Esophagus squamous epithelium (tissue), 4 donors: Measurements from ENCODE around the gene ZCCHC17.

Source experiments
- POLR2A ChIP-seq, 4 donors: fragments of 450-650 bp; IDR thresholded peaks; one replicate each; pipeline ENCODE4 v1.6.1; 2017; ENCODE audit warnings: antibody characterized with exemption in 4 of 4, mild to moderate bottlenecking in 4 of 4, moderate library complexity in 3 of 4
- TF ChIP-seq, protein P1 (sequence below), 6 experiments: fragments of 450-650 bp in 4 of 6; fragments of 200-600 bp in 2 of 6; sonication (generic) in 2 of 6; IDR thresholded peaks; one replicate each; pipeline ENCODE4 v1.5.1; 2016 to 2019; ENCODE audit warnings: antibody characterized with exemption in 6 of 6, mild to moderate bottlenecking in 4 of 6, moderate library complexity in 4 of 6

DNA sequence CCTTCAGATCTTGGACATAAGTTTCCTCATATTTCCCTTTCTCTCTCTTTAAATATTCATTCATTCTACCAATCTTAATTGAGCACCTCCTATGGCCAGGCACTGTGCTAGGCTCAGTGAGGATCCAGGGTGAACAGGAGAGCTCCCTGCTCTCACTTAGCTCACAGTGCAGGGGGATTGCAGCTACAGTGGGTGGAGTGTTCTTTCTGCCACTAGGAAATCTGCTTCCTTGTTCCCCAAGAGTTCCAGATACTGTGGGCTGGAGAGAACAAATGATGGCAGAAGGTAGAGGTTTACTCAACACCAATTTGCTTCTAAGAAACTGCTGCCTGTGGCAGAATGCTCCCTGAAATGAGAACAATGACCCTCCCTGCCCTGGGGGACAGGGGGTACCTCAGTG lies 81.2 kb downstream of the ZCCHC17 start:
- TF ChIP-seq POLR2A (IDR thresholded peaks at IDR 0.05), result no peak
- TF ChIP-seq, protein P1, sequence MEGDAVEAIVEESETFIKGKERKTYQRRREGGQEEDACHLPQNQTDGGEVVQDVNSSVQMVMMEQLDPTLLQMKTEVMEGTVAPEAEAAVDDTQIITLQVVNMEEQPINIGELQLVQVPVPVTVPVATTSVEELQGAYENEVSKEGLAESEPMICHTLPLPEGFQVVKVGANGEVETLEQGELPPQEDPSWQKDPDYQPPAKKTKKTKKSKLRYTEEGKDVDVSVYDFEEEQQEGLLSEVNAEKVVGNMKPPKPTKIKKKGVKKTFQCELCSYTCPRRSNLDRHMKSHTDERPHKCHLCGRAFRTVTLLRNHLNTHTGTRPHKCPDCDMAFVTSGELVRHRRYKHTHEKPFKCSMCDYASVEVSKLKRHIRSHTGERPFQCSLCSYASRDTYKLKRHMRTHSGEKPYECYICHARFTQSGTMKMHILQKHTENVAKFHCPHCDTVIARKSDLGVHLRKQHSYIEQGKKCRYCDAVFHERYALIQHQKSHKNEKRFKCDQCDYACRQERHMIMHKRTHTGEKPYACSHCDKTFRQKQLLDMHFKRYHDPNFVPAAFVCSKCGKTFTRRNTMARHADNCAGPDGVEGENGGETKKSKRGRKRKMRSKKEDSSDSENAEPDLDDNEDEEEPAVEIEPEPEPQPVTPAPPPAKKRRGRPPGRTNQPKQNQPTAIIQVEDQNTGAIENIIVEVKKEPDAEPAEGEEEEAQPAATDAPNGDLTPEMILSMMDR (IDR thresholded peaks at IDR 0.05), result no peak
